Vagina (tissue), 2 donors: Measurements from ENCODE around the gene WBP2.

Experiments used
- POLR2A ChIP-seq, 2 donors: fragments of 450-650 bp; IDR thresholded peaks; one replicate each; pipeline ENCODE4 v1.6.1; 2017; ENCODE audit warnings: antibody characterized with exemption in 2 of 2, mild to moderate bottlenecking in 2 of 2, moderate library complexity in 2 of 2
- POLR2AphosphoS5 ChIP-seq, 2 donors: sonication (generic); formaldehyde crosslinking; IDR thresholded peaks; one replicate each; pipeline ENCODE4 v1.9.0; 2017; ENCODE audit warnings: antibody characterized with exemption in 2 of 2, mild to moderate bottlenecking in 2 of 2, low read depth in 1 of 2; ENCODE audit not compliant: insufficient read depth in 1 of 2
- TF ChIP-seq, protein P1 (sequence below), 3 experiments: fragments of 450-650 bp in 2 of 3; fragments of 200-600 bp in 1 of 3; sonication (generic) in 1 of 3; IDR thresholded peaks; one replicate each; pipeline ENCODE4 v1.5.1; 2017 to 2019; ENCODE audit warnings: antibody characterized with exemption in 3 of 3, mild to moderate bottlenecking in 2 of 3, moderate library complexity in 2 of 3

DNA sequence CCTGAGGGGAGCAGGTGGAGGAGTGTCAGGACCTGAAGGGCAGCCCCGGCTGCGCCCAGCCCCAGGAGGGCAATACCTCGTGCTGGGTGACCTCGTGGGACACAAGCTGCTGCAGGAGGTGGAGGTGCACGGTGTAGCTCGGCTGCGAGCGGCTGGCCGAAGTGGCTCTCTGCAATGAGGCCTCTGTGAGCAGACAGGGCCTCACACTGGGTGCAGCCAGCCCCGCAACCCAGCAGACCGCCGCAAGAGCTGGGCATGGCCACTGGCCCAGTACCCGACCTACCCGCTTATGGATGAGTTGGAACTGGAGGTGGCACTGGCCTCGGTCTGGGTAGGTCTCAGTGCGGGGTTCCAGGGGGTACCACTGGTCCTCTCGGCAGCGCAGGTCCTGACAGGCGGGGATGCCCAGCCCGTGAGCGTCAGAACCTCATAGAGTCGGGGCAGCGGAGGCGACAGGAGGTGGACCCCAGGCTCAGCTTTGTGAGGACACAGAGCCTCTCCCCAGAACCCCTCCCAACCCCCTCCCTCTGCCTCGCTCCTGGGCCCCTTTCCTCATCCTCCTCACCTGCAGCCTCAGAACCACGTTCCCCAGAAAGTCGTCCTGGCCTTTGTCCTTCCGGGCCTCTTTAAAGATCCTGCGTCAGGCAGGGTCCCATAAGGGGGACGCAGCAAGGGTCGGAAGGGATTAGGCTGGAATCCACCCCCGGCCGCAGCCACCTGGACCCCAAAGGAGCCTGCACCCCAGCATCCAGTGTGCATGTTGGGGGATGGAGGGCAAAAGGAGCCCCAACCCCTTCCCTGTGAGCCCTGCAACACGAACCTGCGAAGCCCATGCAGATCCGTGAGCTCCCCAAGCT lies 15.0 kb downstream of the WBP2 start:
- TF ChIP-seq, protein P1, sequence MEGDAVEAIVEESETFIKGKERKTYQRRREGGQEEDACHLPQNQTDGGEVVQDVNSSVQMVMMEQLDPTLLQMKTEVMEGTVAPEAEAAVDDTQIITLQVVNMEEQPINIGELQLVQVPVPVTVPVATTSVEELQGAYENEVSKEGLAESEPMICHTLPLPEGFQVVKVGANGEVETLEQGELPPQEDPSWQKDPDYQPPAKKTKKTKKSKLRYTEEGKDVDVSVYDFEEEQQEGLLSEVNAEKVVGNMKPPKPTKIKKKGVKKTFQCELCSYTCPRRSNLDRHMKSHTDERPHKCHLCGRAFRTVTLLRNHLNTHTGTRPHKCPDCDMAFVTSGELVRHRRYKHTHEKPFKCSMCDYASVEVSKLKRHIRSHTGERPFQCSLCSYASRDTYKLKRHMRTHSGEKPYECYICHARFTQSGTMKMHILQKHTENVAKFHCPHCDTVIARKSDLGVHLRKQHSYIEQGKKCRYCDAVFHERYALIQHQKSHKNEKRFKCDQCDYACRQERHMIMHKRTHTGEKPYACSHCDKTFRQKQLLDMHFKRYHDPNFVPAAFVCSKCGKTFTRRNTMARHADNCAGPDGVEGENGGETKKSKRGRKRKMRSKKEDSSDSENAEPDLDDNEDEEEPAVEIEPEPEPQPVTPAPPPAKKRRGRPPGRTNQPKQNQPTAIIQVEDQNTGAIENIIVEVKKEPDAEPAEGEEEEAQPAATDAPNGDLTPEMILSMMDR (IDR thresholded peaks at IDR 0.05): no peak
- no peak for TF ChIP-seq POLR2A (IDR thresholded peaks at IDR 0.05)
- TF ChIP-seq POLR2AphosphoS5 (IDR thresholded peaks at IDR 0.05; ENCODE audit: insufficient read depth in 1 of 2, low read depth in 1 of 2): no peak
